Measurements from ENCODE around the gene ZFAND2A.
A peak's percentile ranks its signal among the peaks of the same experiment; 100 is the strongest.

The ZFAND2A gene

DNA sequence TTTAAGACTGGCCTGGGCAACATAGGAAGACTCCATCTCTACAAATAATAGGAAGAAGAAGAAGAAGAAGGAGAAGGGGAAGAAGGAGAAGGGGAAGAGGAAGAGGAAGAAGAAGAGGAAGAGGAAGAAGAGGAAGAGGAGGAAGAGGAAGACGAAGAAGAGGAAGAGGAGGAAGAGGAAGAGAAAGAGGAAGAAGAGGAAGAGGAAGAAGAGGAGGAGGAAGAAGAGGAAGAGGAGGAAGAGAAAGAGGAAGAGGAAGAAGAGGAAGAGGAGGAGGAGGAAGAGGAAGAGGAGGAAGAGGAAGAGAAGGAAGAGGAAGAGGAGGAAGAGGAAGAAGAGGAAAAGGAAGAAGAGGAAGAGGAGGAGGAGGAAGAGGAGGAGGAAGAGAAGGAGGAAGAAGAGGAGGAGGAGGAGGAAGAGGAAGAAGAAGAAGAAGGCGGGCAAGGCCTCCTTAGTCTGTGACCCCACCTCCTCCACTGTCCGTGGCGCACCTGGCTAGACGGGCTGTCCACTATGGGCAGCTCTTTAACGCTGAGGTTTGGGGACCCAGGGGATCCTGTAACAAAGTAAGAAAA is 28.8 kb upstream of the ZFAND2A start:
- no peak overlapping the region for H3K4me3 ChIP-seq (replicated peaks in 1 of 2; ENCODE audit: low read depth in 2 of 2, low read length in 2 of 2)
- DNase-seq (ENCODE audit: low read depth in 2 of 2) = no peak
- TF ChIP-seq, protein P1, sequence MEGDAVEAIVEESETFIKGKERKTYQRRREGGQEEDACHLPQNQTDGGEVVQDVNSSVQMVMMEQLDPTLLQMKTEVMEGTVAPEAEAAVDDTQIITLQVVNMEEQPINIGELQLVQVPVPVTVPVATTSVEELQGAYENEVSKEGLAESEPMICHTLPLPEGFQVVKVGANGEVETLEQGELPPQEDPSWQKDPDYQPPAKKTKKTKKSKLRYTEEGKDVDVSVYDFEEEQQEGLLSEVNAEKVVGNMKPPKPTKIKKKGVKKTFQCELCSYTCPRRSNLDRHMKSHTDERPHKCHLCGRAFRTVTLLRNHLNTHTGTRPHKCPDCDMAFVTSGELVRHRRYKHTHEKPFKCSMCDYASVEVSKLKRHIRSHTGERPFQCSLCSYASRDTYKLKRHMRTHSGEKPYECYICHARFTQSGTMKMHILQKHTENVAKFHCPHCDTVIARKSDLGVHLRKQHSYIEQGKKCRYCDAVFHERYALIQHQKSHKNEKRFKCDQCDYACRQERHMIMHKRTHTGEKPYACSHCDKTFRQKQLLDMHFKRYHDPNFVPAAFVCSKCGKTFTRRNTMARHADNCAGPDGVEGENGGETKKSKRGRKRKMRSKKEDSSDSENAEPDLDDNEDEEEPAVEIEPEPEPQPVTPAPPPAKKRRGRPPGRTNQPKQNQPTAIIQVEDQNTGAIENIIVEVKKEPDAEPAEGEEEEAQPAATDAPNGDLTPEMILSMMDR (IDR thresholded peaks at IDR 0.05; ENCODE audit: low read depth, low read length) = no peak

DNA sequence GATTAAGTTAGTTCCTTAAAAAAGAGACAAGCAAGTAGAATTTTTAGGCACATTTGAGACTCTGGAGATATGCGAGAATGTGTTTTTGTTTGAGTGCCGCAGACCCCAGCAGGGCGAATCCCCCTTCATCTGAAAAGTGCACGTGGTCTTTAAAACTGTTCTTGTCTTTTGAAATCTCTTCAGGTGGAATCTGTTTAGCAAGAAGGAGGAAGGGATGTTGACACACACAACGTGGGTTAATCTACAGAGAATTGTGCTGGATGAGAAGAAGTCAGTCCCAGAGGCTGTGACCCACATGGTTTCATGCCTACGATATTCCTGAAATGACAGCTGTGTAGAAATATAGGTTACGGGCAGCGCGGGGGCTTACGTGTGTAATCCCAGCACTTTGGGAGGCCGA is 27.1 kb upstream of the ZFAND2A start:
- no peak for DNase-seq (ENCODE audit: low read depth in 2 of 2)
- no peak overlapping the region for H3K4me3 ChIP-seq (replicated peaks in 1 of 2; ENCODE audit: low read depth in 2 of 2, low read length in 2 of 2)
- TF ChIP-seq, protein P1 (IDR thresholded peaks at IDR 0.05; ENCODE audit: low read depth, low read length) = no peak

DNA sequence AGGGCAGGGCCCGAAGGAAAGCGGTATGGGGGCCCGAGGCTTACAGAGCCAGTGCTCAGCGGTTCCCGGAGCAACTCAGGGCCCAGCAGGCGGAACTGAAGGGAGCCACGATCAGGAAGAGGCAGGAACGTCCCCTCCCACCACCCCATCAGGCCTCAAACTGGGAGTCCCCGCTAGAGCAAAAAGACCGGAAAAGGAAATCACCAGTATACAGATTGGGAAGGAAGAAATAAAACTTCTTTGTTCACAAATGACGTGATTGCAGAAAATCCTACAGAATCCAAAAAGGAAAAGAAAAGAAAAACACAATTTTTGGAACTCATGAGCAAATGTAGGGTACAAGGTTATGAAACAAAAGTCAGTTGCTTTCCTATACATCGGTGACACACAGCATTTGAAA is 21.6 kb upstream of the ZFAND2A start:
- H3K4me3 ChIP-seq (replicated peaks in 1 of 2; ENCODE audit: low read depth in 2 of 2, low read length in 2 of 2) = no peak overlapping the region
- no peak for DNase-seq (ENCODE audit: low read depth in 2 of 2)
- TF ChIP-seq, protein P1 (IDR thresholded peaks at IDR 0.05; ENCODE audit: low read depth, low read length) = no peak

DNA sequence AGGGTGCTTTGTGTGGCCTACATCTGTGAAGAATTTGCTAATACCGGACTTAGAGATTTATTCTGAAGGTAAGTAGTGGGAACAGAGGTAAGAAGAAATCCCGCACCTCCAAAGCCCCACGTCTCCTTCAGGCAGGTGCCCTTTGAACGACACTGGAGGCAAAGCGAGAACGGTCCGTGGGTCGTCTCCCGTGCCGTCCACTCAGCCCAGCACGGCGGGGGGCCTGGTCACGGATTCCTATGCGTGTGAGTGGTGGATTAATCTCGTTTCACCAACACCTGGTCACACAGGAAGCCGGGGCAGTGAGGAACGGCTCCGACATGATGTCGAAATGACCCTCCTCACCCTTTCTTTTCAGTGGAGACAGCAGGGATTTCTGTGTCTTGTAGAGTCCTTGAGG is 21.0 kb upstream of the ZFAND2A start:
- no peak for DNase-seq (ENCODE audit: low read depth in 2 of 2)
- H3K4me3 ChIP-seq (replicated peaks in 1 of 2; ENCODE audit: low read depth in 2 of 2, low read length in 2 of 2) = no peak overlapping the region
- TF ChIP-seq, protein P1 (IDR thresholded peaks at IDR 0.05; ENCODE audit: low read depth, low read length) = no peak

DNA sequence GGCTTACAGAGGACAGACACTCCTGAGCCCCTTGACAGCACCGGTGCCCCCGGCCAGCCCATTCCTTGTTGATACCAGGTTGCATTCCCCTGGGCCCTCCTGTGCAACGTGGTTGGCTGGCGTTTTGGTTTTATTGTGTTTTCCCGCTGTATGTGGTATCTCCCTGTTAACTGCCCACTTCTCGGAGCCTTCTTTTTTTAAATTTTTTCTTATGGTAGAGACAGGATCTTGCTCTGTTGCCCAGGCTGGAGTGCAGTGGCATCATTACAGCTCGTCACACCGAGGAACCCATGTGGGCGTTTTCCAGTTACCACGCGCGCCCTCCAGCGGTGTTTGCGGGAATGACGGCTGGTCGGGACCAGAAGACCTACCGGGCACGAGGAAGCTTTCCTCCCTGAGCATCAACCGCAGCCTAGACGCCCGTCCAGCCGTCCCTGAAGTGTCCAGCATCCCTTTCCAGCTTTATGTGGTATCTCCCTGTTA is 16.9 kb upstream of the ZFAND2A start:
- H3K4me3 ChIP-seq (replicated peaks in 1 of 2; ENCODE audit: low read depth in 2 of 2, low read length in 2 of 2) = no peak overlapping the region
- DNase-seq (ENCODE audit: low read depth in 2 of 2) = peak; percentile 58 to 83
- TF ChIP-seq, protein P1 (IDR thresholded peaks at IDR 0.05; ENCODE audit: low read depth, low read length) = peak; percentile 82

DNA sequence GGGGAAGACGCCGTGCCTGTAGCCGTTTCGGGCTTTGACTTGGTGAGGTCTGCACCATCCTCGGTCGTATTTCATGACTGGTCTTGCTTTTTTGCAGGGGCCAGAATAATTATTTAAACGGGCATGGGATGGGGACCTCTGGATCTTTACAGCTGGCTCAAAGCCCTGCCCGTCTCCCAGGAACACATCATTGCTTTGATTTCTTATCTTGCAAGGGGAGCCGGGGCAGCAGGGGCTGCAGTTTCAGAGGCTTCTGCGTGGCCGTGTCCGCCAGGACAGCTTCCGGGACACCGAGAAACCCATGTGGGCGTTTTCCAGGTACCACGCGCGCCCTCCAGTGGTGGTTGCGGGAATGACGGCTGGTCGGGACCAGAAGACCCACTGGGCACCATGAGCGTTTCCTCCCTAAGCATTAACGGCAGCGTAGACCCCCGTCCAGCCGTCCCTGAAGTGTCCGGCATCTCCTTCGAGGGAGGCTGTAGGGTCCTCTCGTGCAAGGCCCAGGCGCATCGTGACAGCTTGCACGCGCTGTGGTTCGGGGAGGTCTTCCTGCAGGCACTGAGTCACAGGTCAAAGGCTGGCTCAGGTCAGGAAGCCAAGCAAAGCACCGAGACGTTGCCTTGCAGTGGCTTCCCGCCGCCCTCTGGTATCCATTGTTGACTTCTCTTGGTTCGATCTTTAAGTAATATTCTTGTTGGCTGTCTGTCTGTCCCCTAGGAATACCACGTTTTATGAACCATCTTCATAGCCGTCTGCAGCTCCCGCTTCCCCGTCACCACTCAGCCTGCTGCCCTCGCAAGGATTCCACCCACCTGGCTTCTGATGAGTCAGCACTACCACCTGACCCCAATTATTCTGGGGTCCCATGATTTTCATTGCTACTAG is 16.2 kb upstream of the ZFAND2A start:
- peak; percentile 77 to 78 for DNase-seq (ENCODE audit: low read depth in 2 of 2)
- peak overlapping the region in 1 of 2 donors; percentile 10 for H3K4me3 ChIP-seq (replicated peaks in 1 of 2; ENCODE audit: low read depth in 2 of 2, low read length in 2 of 2)
- TF ChIP-seq, protein P1 (IDR thresholded peaks at IDR 0.05; ENCODE audit: low read depth, low read length) = peak; percentile 95

All from cardiac fibroblast (primary cell).